K562 (cell line): ENCODE results near the gene REP15. TPM values are rescaled to one million over a fixed set of nuclear protein-coding genes. Genes with fewer than 3 reads are reported as not detected.

Source experiments
- ATAC-seq: fragments of 200-7000 bp; cut with Tn5 transposase; 3 replicates; pipeline ENCODE4 v1.9.1; 2020; ENCODE audit warnings: moderate library complexity
- BruUV-seq: library from RNA; stranded (reverse); fragments of 400-500 nt; replicated peaks from 2 replicates; lab custom pipeline; 2021; lab: Mats Ljungman, UMichigan
- CTCF ChIA-PET: fragments of 300-600 bp; formaldehyde crosslinking; extraction: SDS; loops from one replicate; lab custom pipeline; 2021; ENCODE audit warnings: low intra/inter-chr PET ratio; lab: Yijun Ruan, JAX
- POLR2A ChIA-PET: fragments of 300-600, 350-650 bp; sonication (Branson Sonifier 250); formaldehyde crosslinking; extraction: SDS; loops from one replicate; lab custom pipeline; 2021; ENCODE audit warnings: antibody characterized with exemption, inconsistent platforms; lab: Yijun Ruan, JAX
- DNase-seq, 4 experiments: peaks; one replicate each; pipeline versions ENCODE4 v3.0.0 to v3.0.0-alpha.2; 2011 to 2018; ENCODE audit warnings: low spot score in 3 of 4, mixed read lengths in 3 of 4; ENCODE audit errors: extremely low read depth in 1 of 4
- FAIRE-seq: peaks from 2 replicates; lab custom pipeline; 2011; peaks lifted over from hg19 to GRCh38; lab: Jason Lieb, UNC
- H2AFZ ChIP-seq: 2 replicates; pipeline ENCODE4 v1.6.0; 2011; ENCODE audit warnings: low read depth, low read length, control low read depth, inconsistent platforms
- H3K27ac ChIP-seq: fragments of 200-600 bp; 3 replicates; pipeline ENCODE4 v1.8.0; 2011; ENCODE audit warnings: low read depth, mild to moderate bottlenecking, control low read depth, inconsistent platforms, low read length, moderate library complexity, mixed read lengths; ENCODE audit errors: extremely low read depth
- H3K27me3 ChIP-seq, 2 experiments: fragments of 300-600 bp in 1 of 2; 2 replicates in 1 of 2; 3 replicates in 1 of 2; pipeline versions ENCODE4 v1.6.0 to v1.8.0; 2011; ENCODE audit warnings: inconsistent platforms in 2 of 2, low read length in 2 of 2, mild to moderate bottlenecking in 1 of 2, mixed read lengths in 1 of 2, moderate library complexity in 1 of 2; ENCODE audit not compliant: control insufficient read depth in 2 of 2, insufficient read depth in 2 of 2
- H3K36me3 ChIP-seq: fragments of 300-600 bp; 3 replicates; pipeline ENCODE4 v1.8.0; 2011; ENCODE audit warnings: mild to moderate bottlenecking, low read length, inconsistent platforms; ENCODE audit not compliant: control insufficient read depth, insufficient read depth
- H3K4me1 ChIP-seq, 2 experiments: fragments of 200-600 bp in 1 of 2; replicated peaks in 1 of 2; 2 replicates in 1 of 2; 3 replicates in 1 of 2; pipeline versions ENCODE4 v1.5.1 to v1.8.0; 2011; ENCODE audit warnings: inconsistent platforms in 2 of 2, low read length in 2 of 2, mild to moderate bottlenecking in 1 of 2, mixed read lengths in 1 of 2, moderate library complexity in 1 of 2; ENCODE audit not compliant: control insufficient read depth in 2 of 2, insufficient read depth in 2 of 2
- H3K4me2 ChIP-seq: 2 replicates; pipeline ENCODE4 v1.6.1; 2011; ENCODE audit warnings: low read length, control low read depth, inconsistent platforms, mixed read lengths; ENCODE audit not compliant: insufficient read depth
- H3K4me3 ChIP-seq: fragments of 200-600 bp; sonication (generic), shearing (Covaris generic); 2 replicates; pipeline ENCODE4 v1.5.1; 2016; ENCODE audit warnings: control low read depth, inconsistent platforms
- H3K79me2 ChIP-seq: fragments of 200-600 bp; 3 replicates; pipeline ENCODE4 v1.8.0; 2011; ENCODE audit warnings: low read length, inconsistent platforms; ENCODE audit not compliant: control insufficient read depth, insufficient read depth
- H3K9ac ChIP-seq, 2 experiments: 2 replicates each; pipeline versions ENCODE4 v1.6.0 to v1.6.1; 2011; ENCODE audit warnings: low read depth in 2 of 2, low read length in 2 of 2, control low read depth in 1 of 2, inconsistent platforms in 1 of 2, mild to moderate bottlenecking in 1 of 2, mixed read lengths in 1 of 2; ENCODE audit not compliant: insufficient read depth in 1 of 2
- H3K9me1 ChIP-seq: one replicate; pipeline ENCODE4 v1.6.0; 2011; ENCODE audit warnings: inconsistent platforms, mild to moderate bottlenecking, low read length, moderate library complexity; ENCODE audit not compliant: control insufficient read depth, insufficient read depth
- H3K9me3 ChIP-seq: replicated peaks from 2 replicates; pipeline ENCODE4 v1.5.1; 2011; ENCODE audit warnings: low read depth, low read length, inconsistent platforms; ENCODE audit not compliant: control insufficient read depth, insufficient read depth
- H4K20me1 ChIP-seq: replicated peaks from 2 replicates; pipeline ENCODE4 v1.6.1; 2011; ENCODE audit warnings: low read length, inconsistent platforms, mixed read lengths; ENCODE audit not compliant: control insufficient read depth, insufficient read depth
- CHD4 ChIP-seq: fragments of 200-600 bp; sonication (generic); IDR thresholded peaks from 3 replicates; pipeline ENCODE4 v1.6.1; 2012; ENCODE audit warnings: low read depth, mild to moderate bottlenecking, mixed read lengths, low read length, inconsistent platforms; ENCODE audit not compliant: insufficient read depth, insufficient replicate concordance, poor library complexity, severe bottlenecking
- NEUROD1 ChIP-seq: fragments of 150-350 bp; IDR thresholded peaks from 2 replicates; pipeline ENCODE4 v1.6.1; 2014; ENCODE audit warnings: borderline replicate concordance, low read length, low read depth; ENCODE audit not compliant: partially characterized antibody
- U2AF2 ChIP-seq: fragments of 200-400 bp; formaldehyde crosslinking; optimal IDR thresholded peaks from 2 replicates; pipeline ENCODE3; 2017; ENCODE audit warnings: low read depth, mild to moderate bottlenecking, low read length
- XRCC3 ChIP-seq: fragments of 450-650 bp; IDR thresholded peaks from 2 replicates; pipeline ENCODE4 v1.6.1; 2017; ENCODE audit warnings: mild to moderate bottlenecking, moderate library complexity
- WGBS: fragments of 100-300 bp; shearing (Covaris generic); methylation state at CpG from one replicate; pipeline ENCODE4 v1.1.6; 2016; ENCODE audit warnings: low coverage, mixed read lengths; ENCODE audit not compliant: insufficient coverage; ENCODE audit errors: missing lambda C conversion rate; 5-methylcytosine and 5-hydroxymethylcytosine counted together
- in situ Hi-C: fragments of 300-500 bp; cut with MboI; formaldehyde crosslinking; loops from 4 replicates; pipeline ENCODE4 v1.15.0; 2018; ENCODE audit warnings: inconsistent platforms, mixed read lengths
- intact Hi-C: fragments of 100-400 bp; cut with micrococcal nuclease; formaldehyde crosslinking; loops from 2 replicates; pipeline ENCODE4 v1.14.2; 2022
- polyA plus RNA-seq, 8 experiments: library from polyadenylated mRNA; depleted of rRNA in 4 of 8; stranded (reverse) in 5 of 8; unstranded in 3 of 8; fragments of >200 nt; fragmentation: Nextera tagmentation in 2 of 8; fragmentation: Illumina TruSeq in 1 of 8; extraction: Ambion mirVana in 2 of 8; extraction: Trizol in 1 of 8; gene quantifications; 2 replicates each; pipeline versions ENCODE4 v1.2.1 to v1.2.3, GENCODE V29; 2011 to 2014; ENCODE audit warnings: inconsistent platforms in 1 of 8, missing spikeins in 1 of 8
- total RNA-seq, 7 experiments: library from RNA; depleted of rRNA in 6 of 7; stranded (reverse); fragments of >200 nt in 6 of 7; fragmentation: Illumina TruSeq in 2 of 7; extraction: Trizol in 2 of 7; gene quantifications; 2 replicates each; pipeline versions ENCODE4 v1.2.1 to v1.2.3, GENCODE V29; 2011 to 2021; ENCODE audit warnings: low replicate concordance in 1 of 7
- TF ChIP-seq, protein P1 (sequence below): sonication (generic); IDR thresholded peaks from 2 replicates; pipeline ENCODE4 v1.6.1; 2016
- TF ChIP-seq, protein P2 (sequence below), 2 experiments: fragments of 450-650 bp; IDR thresholded peaks; 2 replicates each; pipeline ENCODE4 v1.6.1; 2016

REP15 gene
- total and polyA plus RNA-seq, 9 of the 15 experiments (the other 6 are each of a cell fraction or from before 2014, with no cell fraction given) = not detected

DNA sequence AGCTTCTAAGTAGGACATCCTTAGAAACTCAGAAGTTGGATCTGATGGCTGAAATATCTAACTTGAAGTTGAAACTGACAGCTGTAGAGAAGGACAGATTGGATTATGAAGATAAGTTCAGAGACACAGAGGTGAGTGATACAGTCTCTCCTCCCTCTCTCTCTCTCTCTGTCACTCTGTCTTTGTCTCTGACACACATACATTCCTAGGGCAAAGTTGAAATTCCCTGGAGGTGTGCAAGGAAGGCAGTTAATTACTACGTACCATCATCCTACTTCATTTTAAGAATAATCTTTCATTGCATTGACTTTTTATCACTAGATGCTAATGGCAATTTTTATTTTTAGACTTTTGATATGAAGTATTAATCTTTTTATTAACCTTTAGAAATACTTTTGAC, 46.2 kb upstream of the REP15 start (continued):
- no peak for TF ChIP-seq CHD4
- TF ChIP-seq U2AF2 = no peak
- TF ChIP-seq, protein P1, sequence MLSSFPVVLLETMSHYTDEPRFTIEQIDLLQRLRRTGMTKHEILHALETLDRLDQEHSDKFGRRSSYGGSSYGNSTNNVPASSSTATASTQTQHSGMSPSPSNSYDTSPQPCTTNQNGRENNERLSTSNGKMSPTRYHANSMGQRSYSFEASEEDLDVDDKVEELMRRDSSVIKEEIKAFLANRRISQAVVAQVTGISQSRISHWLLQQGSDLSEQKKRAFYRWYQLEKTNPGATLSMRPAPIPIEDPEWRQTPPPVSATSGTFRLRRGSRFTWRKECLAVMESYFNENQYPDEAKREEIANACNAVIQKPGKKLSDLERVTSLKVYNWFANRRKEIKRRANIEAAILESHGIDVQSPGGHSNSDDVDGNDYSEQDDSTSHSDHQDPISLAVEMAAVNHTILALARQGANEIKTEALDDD = no peak
- TF ChIP-seq XRCC3 = no peak

DNA sequence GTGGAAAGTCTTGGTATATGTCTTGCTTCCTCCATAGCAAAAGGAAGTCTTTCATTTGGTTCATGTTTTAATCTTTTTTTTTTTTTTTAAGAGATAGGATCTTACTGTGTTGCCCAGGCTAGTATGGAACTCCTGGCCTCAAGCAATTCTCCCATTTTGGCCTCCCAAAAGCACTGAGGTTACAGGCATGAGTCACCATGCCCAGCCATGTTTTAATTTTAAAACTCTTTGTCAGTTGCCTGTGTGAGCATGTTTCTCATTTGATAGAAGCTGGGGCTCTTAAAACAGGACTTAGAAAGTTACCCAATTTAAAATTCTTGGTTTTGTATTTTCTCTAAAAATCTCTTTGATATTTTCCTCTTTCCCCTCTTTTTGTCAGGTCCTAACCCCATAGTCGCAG, 45.0 kb upstream of the REP15 start:
- Histone ChIP-seq H2AFZ (no peak overlapping the region), H3K9me1 (no peaks in the 10 kb centered on the region), H3K4me1 (no peaks in the 10 kb centered on the region), H3K4me2 (no peak overlapping the region), H3K9ac (no peak overlapping the region), H3K27ac (no peak overlapping the region), H4K20me1 (no peaks in the 10 kb centered on the region), H3K79me2 (no peaks in the 10 kb centered on the region), H3K27me3 (no peaks in the 10 kb centered on the region), H3K36me3 (no peaks in the 10 kb centered on the region), H3K9me3 (no peaks in the 10 kb centered on the region), H3K4me3 (no peak overlapping the region)
- TF ChIP-seq NEUROD1 = no peak
- TF ChIP-seq, protein P2, sequence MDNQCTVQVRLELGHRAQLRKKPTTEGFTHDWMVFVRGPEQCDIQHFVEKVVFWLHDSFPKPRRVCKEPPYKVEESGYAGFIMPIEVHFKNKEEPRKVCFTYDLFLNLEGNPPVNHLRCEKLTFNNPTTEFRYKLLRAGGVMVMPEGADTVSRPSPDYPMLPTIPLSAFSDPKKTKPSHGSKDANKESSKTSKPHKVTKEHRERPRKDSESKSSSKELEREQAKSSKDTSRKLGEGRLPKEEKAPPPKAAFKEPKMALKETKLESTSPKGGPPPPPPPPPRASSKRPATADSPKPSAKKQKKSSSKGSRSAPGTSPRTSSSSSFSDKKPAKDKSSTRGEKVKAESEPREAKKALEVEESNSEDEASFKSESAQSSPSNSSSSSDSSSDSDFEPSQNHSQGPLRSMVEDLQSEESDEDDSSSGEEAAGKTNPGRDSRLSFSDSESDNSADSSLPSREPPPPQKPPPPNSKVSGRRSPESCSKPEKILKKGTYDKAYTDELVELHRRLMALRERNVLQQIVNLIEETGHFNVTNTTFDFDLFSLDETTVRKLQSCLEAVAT (IDR thresholded peaks at IDR 0.05) = no peak
- no peak for ATAC-seq
- no peak for DNase-seq
- ChIA-PET CTCF (interaction anchor here (2.3 kb wide), 1 partner anchor 216 kb away, joined by 8 read pairs; no protein-coding TSS in a partner anchor), POLR2A (interaction anchor here (0.7 kb wide), 1 partner anchor 121 kb away, joined by 4 read pairs; no protein-coding TSS in a partner anchor)
- intact Hi-C loops (loop anchor here (5.0 kb wide), 1 partner anchor 51 kb away; no protein-coding TSS in a partner anchor), in situ Hi-C loops (no loop called here)
- FAIRE-seq = no peak
- BruUV-seq = no TSS peak
- 0% methylated on average over 1 of the region's 1 CpG for WGBS
